Endothelial cell of umbilical vein (primary cell): ENCODE measurements around the gene RIBC2. TPM values are rescaled to one million over a fixed set of nuclear protein-coding genes. Genes with fewer than 3 reads are reported as not detected.

Experiments used
- BruUV-seq: library from RNA; stranded (reverse); fragments of 400-500 nt; replicated peaks from 2 replicates; lab custom pipeline; 2021; lab: Mats Ljungman, UMichigan
- CTCF ChIA-PET: fragments of 300-600, 350-600 bp; sonication (Branson Sonifier 250); formaldehyde crosslinking; loops from one replicate; lab custom pipeline; 2021; ENCODE audit warnings: antibody characterized with exemption, inconsistent platforms; lab: Charles Lee
- POLR2A ChIA-PET: fragments of 300-600, 350-600 bp; sonication (Branson Sonifier 250); formaldehyde crosslinking; loops from one replicate; lab custom pipeline; 2021; ENCODE audit warnings: antibody characterized with exemption, inconsistent platforms; lab: Charles Lee
- DNase-seq: peaks from one replicate; pipeline ENCODE4 v3.0.0-alpha.2; 2011; ENCODE audit warnings: low read depth, low spot score
- FAIRE-seq: peaks from 2 replicates; lab custom pipeline; 2011; peaks lifted over from hg19 to GRCh38; lab: Jason Lieb, UNC
- H2AFZ ChIP-seq: 2 replicates; pipeline ENCODE4 v1.6.0; 2012; ENCODE audit warnings: low read depth, low read length, control low read depth, inconsistent platforms
- H3K27ac ChIP-seq: 2 replicates; pipeline ENCODE4 v1.5.1; 2011; ENCODE audit warnings: low read depth, mild to moderate bottlenecking, control low read depth, low read length, moderate library complexity; ENCODE audit not compliant: insufficient read depth
- H3K27me3 ChIP-seq, 2 experiments: 2 replicates each; pipeline versions ENCODE4 v1.6.0 to v1.6.1; 2011; ENCODE audit warnings: low read length in 2 of 2, mixed read lengths in 1 of 2; ENCODE audit not compliant: control insufficient read depth in 2 of 2, insufficient read depth in 2 of 2
- H3K36me3 ChIP-seq, 2 experiments: 2 replicates in 1 of 2; 3 replicates in 1 of 2; pipeline ENCODE4 v1.5.1; 2011; ENCODE audit warnings: low read length in 2 of 2, mild to moderate bottlenecking in 1 of 2, moderate library complexity in 1 of 2; ENCODE audit not compliant: control insufficient read depth in 2 of 2, insufficient read depth in 2 of 2; ENCODE audit errors: extremely low read depth in 1 of 2
- H3K4me1 ChIP-seq: 3 replicates; pipeline ENCODE4 v1.5.1; 2011; ENCODE audit warnings: mild to moderate bottlenecking, low read length; ENCODE audit not compliant: control insufficient read depth, insufficient read depth; ENCODE audit errors: extremely low read depth
- H3K4me2 ChIP-seq: 2 replicates; pipeline ENCODE4 v1.6.1; 2011; ENCODE audit warnings: low read length, control low read depth, mixed read lengths; ENCODE audit not compliant: insufficient read depth
- H3K4me3 ChIP-seq, 3 experiments: fragments of 200-600 bp in 1 of 3; sonication (generic), shearing (Covaris generic) in 1 of 3; replicated peaks in 1 of 3; 2 replicates each; pipeline ENCODE4 v1.5.1; 2011 to 2016; ENCODE audit warnings: control low read depth in 3 of 3, low read length in 3 of 3, mild to moderate bottlenecking in 2 of 3, inconsistent platforms in 1 of 3, low read depth in 1 of 3, moderate library complexity in 1 of 3; ENCODE audit not compliant: insufficient read depth in 1 of 3
- H3K79me2 ChIP-seq: 2 replicates; pipeline ENCODE4 v1.6.0; 2012; ENCODE audit warnings: low read length, inconsistent platforms; ENCODE audit not compliant: control insufficient read depth, insufficient read depth
- H3K9ac ChIP-seq: replicated peaks from 2 replicates; pipeline ENCODE3; 2011; ENCODE audit warnings: low read length, control low read depth; ENCODE audit not compliant: insufficient read depth; ENCODE audit errors: extremely low read depth
- H3K9me1 ChIP-seq: replicated peaks from 3 replicates; pipeline ENCODE4 v1.6.0; 2011; ENCODE audit warnings: mild to moderate bottlenecking, low read length; ENCODE audit not compliant: control insufficient read depth, insufficient read depth; ENCODE audit errors: extremely low read depth
- H3K9me3 ChIP-seq: replicated peaks from 2 replicates; pipeline ENCODE4 v1.5.1; 2012; ENCODE audit warnings: low read length, inconsistent platforms; ENCODE audit not compliant: control insufficient read depth, insufficient read depth
- H4K20me1 ChIP-seq: replicated peaks from 2 replicates; pipeline ENCODE3; 2011; ENCODE audit warnings: mild to moderate bottlenecking, low read length; ENCODE audit not compliant: control insufficient read depth, insufficient read depth; ENCODE audit errors: extremely low read depth
- CTCF ChIP-seq, 2 donors: IDR thresholded peaks; 1 replicate in 1 of 2; 2 replicates in 1 of 2; pipeline ENCODE4 v1.5.1; 2011; ENCODE audit warnings: low read length in 2 of 2, mild to moderate bottlenecking in 2 of 2, moderate library complexity in 2 of 2, control low read depth in 1 of 2, inconsistent platforms in 1 of 2, low read depth in 1 of 2; ENCODE audit not compliant: insufficient read depth in 1 of 2; ENCODE audit errors: extremely low read depth in 1 of 2
- EZH2 ChIP-seq: IDR thresholded peaks from 2 replicates; pipeline ENCODE4 v1.6.1; 2012; ENCODE audit warnings: borderline replicate concordance, low read depth, mild to moderate bottlenecking, moderate library complexity, low read length, inconsistent platforms; ENCODE audit not compliant: severe bottlenecking
- FOS ChIP-seq: IDR thresholded peaks from 2 replicates; pipeline ENCODE4 v1.6.1; 2011; ENCODE audit warnings: mild to moderate bottlenecking, low read length, moderate library complexity, borderline replicate concordance; ENCODE audit not compliant: insufficient read depth
- GATA2 ChIP-seq: IDR thresholded peaks from 2 replicates; pipeline ENCODE4 v1.7.0; 2011; ENCODE audit warnings: low read depth, mild to moderate bottlenecking, moderate library complexity, mixed read lengths, low read length; ENCODE audit not compliant: insufficient read length, insufficient read depth
- JUN ChIP-seq: IDR thresholded peaks from 2 replicates; pipeline ENCODE4 v1.6.1; 2011; ENCODE audit warnings: borderline replicate concordance, low read depth; ENCODE audit not compliant: insufficient read length, insufficient read depth
- MYC ChIP-seq: IDR thresholded peaks from one replicate; pipeline ENCODE4 v1.6.1; 2011; ENCODE audit warnings: mild to moderate bottlenecking, low read depth, low read length
- POLR2A ChIP-seq: IDR thresholded peaks from 2 replicates; pipeline ENCODE4 v1.6.1; 2012; ENCODE audit warnings: low read depth, mild to moderate bottlenecking, control low read depth, low read length
- POLR2AphosphoS5 ChIP-seq: IDR thresholded peaks from 2 replicates; pipeline ENCODE4 v1.6.1; 2012; ENCODE audit warnings: low read depth, mild to moderate bottlenecking, control low read depth, low read length, moderate library complexity; ENCODE audit not compliant: insufficient read depth
- dilution Hi-C: fragments of 300-500 bp; cut with MboI; formaldehyde crosslinking; loops from one replicate; pipeline ENCODE4 v1.15.0; 2019; ENCODE audit warnings: low sequenced_read_pairs; ENCODE audit not compliant: extremely low pct_ligation_motif_present
- intact Hi-C: fragments of 100-400 bp; cut with micrococcal nuclease; formaldehyde crosslinking; loops from one replicate; pipeline ENCODE4 v1.10.0; 2022
- polyA plus RNA-seq, 4 experiments: library from polyadenylated mRNA; depleted of rRNA in 3 of 4; stranded (reverse) in 3 of 4; unstranded in 1 of 4; fragments of >200 nt; gene quantifications; 2 replicates each; pipeline versions ENCODE4 v1.2.1 to v1.2.3, GENCODE V29; 2011 to 2012; ENCODE audit warnings: missing spikeins in 1 of 4
- total RNA-seq: library from RNA; stranded (reverse); gene quantifications from 2 replicates; pipeline ENCODE4 v1.2.3, GENCODE V29; 2021
- TF ChIP-seq, protein P1 (sequence below): IDR thresholded peaks from 2 replicates; pipeline ENCODE4 v1.6.1; 2011; ENCODE audit not compliant: insufficient read depth, insufficient read length

Gene RIBC2
- total and polyA plus RNA-seq, 2 donors (not counting 3 experiments of a cell fraction or from before 2014, with no cell fraction given), result 1.2 to 5.7 TPM

DNA sequence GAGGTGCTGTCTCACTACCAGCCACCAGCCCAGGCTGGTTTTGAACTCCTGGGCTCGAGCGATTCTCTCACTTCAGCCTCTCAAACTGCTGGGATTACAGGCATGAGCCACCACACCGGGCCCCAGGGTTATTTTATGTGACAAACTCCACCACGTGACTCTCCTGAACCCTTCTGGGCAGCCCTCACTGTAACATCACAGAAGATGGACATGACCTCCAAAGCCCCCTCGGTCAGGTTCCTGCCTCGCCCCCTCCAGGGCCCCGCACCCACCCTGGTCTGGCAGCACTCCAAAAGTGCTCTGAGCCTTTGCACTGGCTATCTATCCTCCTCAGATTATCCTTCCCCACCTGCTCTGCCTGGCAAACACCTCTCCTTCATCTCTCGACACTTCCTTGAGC lies 43.3 kb downstream of the RIBC2 start:
- Histone ChIP-seq H3K27ac (no peak overlapping the region), H3K9ac (no peak overlapping the region), H3K79me2 (no peaks in the 10 kb centered on the region), H4K20me1 (no peaks in the 10 kb centered on the region), H3K27me3 (peaks cover 0 to 2% of the 10 kb centered on the region in 2 experiments), H3K4me2 (no peak overlapping the region), H2AFZ (no peak overlapping the region), H3K36me3 (no peaks in the 10 kb centered on the region), H3K9me1 (no peaks in the 10 kb centered on the region), H3K4me3 (no peak overlapping the region), H3K4me1 (no peaks in the 10 kb centered on the region), H3K9me3 (no peaks in the 10 kb centered on the region)
- DNase-seq, result no peak
- ChIA-PET CTCF (no interaction called here), POLR2A (no interaction called here)
- dilution Hi-C loops, result no loop called here
- TF ChIP-seq EZH2 (no peak), CTCF (IDR thresholded peaks at IDR 0.05; ENCODE audit: extremely low read depth in 1 of 2, insufficient read depth in 1 of 2, low read depth in 1 of 2, low read length in 2 of 2) (no peak), POLR2AphosphoS5 (no peak), POLR2A (no peak), FOS (no peak), GATA2 (no peak), MYC (no peak), JUN (no peak)
- TF ChIP-seq, protein P1, sequence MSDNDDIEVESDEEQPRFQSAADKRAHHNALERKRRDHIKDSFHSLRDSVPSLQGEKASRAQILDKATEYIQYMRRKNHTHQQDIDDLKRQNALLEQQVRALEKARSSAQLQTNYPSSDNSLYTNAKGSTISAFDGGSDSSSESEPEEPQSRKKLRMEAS, result no peak
- no TSS peak for BruUV-seq
- intact Hi-C loops, result no loop called here
- no peak for FAIRE-seq
